Smooth muscle cell (in vitro differentiated cells): ENCODE results near the gene IFT80. TPM values are rescaled to one million over a fixed set of nuclear protein-coding genes. Genes with fewer than 3 reads are reported as not detected.
"Not testable (repeated sequence)": the region's sequence is repeated elsewhere in the genome, so short reads cannot be mapped to it uniquely, and the experiment has no call there.

ENCODE experiments used
- DNase-seq: peaks from one replicate; lab custom pipeline; 2025; ENCODE audit not compliant: unreplicated experiment; lab: John Stamatoyannopoulos, UW
- H2AFZ ChIP-seq: fragments of 200-600 bp; sonication (generic); 2 replicates; pipeline ENCODE4 v1.6.0; 2016; ENCODE audit warnings: antibody characterized with exemption, low read depth, mild to moderate bottlenecking
- H3F3A ChIP-seq: fragments of 200-600 bp; sonication (generic); 2 replicates; pipeline ENCODE4 v1.6.0; 2017; ENCODE audit warnings: antibody characterized with exemption, low read depth
- H3K27ac ChIP-seq: fragments of 200-600 bp; sonication (generic); 2 replicates; pipeline ENCODE4 v1.5.1; 2016; ENCODE audit warnings: low read depth, mild to moderate bottlenecking
- H3K27me3 ChIP-seq: fragments of 200-600 bp; sonication (generic); 2 replicates; pipeline ENCODE4 v1.6.1; 2016; ENCODE audit warnings: low read depth, mild to moderate bottlenecking
- H3K36me3 ChIP-seq: fragments of 200-600 bp; sonication (generic); 2 replicates; pipeline ENCODE4 v1.5.1; 2016; ENCODE audit warnings: low read depth
- H3K4me1 ChIP-seq: fragments of 200-600 bp; sonication (generic); 2 replicates; pipeline ENCODE4 v1.5.1; 2016; ENCODE audit warnings: low read depth
- H3K4me2 ChIP-seq: fragments of 200-600 bp; sonication (generic); 2 replicates; pipeline ENCODE4 v1.6.0; 2016; ENCODE audit warnings: mild to moderate bottlenecking
- H3K4me3 ChIP-seq: fragments of 200-600 bp; sonication (generic); 2 replicates; pipeline ENCODE4 v1.5.1; 2016; ENCODE audit warnings: mild to moderate bottlenecking
- H3K79me2 ChIP-seq: fragments of 200-600 bp; sonication (generic); 2 replicates; pipeline ENCODE4 v1.6.0; 2016; ENCODE audit warnings: low read depth, mild to moderate bottlenecking
- H3K9ac ChIP-seq: fragments of 200-600 bp; sonication (generic); 2 replicates; pipeline ENCODE4 v1.6.0; 2016; ENCODE audit warnings: low read depth
- H3K9me3 ChIP-seq: fragments of 200-600 bp; sonication (generic); replicated peaks from 2 replicates; pipeline ENCODE4 v1.5.1; 2016; ENCODE audit warnings: low read depth
- H4K20me1 ChIP-seq: fragments of 200-600 bp; sonication (generic); 2 replicates; pipeline ENCODE4 v1.6.0; 2016; ENCODE audit warnings: low read depth
- WGBS: methylation state at CpG from one replicate; pipeline ENCODE4 v1.1.7; 2016; ENCODE audit warnings: low lambda C conversion rate; 5-methylcytosine and 5-hydroxymethylcytosine counted together
- polyA plus RNA-seq: library from polyadenylated mRNA; unstranded; fragments of >200 nt; fragmentation: Nextera tagmentation; extraction: Ambion mirVana; gene quantifications from 2 replicates; pipeline ENCODE4 v1.2.1, GENCODE V29; 2016
- total RNA-seq: library from RNA; depleted of rRNA; stranded (reverse); fragments of >200 nt; gene quantifications from 2 replicates; pipeline ENCODE4 v1.2.3, GENCODE V29; 2014
- TF ChIP-seq, protein P1 (sequence below): fragments of 200-600 bp; sonication (generic); IDR thresholded peaks from 2 replicates; pipeline ENCODE4 v1.5.1; 2017; ENCODE audit warnings: borderline replicate concordance, mild to moderate bottlenecking, antibody characterized with exemption; ENCODE audit not compliant: insufficient read depth, poor library complexity, severe bottlenecking

The IFT80 gene
- total and polyA plus RNA-seq, 2 experiments from 2014 or later = 8.3 to 61.5 TPM

DNA sequence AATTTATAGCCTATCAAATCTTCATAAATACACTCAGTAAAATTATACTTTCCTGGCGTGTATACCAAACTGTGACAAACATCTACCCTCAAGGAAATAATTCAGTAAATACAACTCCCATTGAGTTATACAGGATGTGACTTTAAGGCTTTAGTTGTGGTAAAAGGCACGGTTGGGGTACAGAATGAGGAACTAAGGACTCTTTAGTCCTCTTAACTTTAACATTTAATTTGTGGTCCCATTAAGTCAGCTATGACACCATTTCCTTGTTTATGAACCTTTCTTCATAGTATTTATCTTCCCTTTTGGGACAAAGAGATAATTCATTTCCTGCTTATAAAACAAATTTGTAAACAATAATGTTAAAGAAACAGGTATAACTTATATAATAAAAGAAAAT, 30.2 kb downstream of the IFT80 start:
- H4K20me1 ChIP-seq = no peaks in the 10 kb centered on the region
- 89% methylated on average over 2 of the region's 2 CpGs for WGBS
- no peak overlapping the region for H2AFZ ChIP-seq
- H3K9me3 ChIP-seq = no peaks in the 10 kb centered on the region
- no peaks in the 10 kb centered on the region for H3K27me3 ChIP-seq
- DNase-seq = no peak
- no peaks in the 10 kb centered on the region for H3K36me3 ChIP-seq
- H3K4me1 ChIP-seq = no peaks in the 10 kb centered on the region
- H3K4me3 ChIP-seq = no peak overlapping the region
- TF ChIP-seq, protein P1, sequence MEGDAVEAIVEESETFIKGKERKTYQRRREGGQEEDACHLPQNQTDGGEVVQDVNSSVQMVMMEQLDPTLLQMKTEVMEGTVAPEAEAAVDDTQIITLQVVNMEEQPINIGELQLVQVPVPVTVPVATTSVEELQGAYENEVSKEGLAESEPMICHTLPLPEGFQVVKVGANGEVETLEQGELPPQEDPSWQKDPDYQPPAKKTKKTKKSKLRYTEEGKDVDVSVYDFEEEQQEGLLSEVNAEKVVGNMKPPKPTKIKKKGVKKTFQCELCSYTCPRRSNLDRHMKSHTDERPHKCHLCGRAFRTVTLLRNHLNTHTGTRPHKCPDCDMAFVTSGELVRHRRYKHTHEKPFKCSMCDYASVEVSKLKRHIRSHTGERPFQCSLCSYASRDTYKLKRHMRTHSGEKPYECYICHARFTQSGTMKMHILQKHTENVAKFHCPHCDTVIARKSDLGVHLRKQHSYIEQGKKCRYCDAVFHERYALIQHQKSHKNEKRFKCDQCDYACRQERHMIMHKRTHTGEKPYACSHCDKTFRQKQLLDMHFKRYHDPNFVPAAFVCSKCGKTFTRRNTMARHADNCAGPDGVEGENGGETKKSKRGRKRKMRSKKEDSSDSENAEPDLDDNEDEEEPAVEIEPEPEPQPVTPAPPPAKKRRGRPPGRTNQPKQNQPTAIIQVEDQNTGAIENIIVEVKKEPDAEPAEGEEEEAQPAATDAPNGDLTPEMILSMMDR = no peak
- H3K79me2 ChIP-seq = no peaks in the 10 kb centered on the region
- H3K27ac ChIP-seq = no peak overlapping the region
- H3F3A ChIP-seq = no peaks in the 10 kb centered on the region
- H3K9ac ChIP-seq = no peak overlapping the region
- H3K4me2 ChIP-seq = no peak overlapping the region

DNA sequence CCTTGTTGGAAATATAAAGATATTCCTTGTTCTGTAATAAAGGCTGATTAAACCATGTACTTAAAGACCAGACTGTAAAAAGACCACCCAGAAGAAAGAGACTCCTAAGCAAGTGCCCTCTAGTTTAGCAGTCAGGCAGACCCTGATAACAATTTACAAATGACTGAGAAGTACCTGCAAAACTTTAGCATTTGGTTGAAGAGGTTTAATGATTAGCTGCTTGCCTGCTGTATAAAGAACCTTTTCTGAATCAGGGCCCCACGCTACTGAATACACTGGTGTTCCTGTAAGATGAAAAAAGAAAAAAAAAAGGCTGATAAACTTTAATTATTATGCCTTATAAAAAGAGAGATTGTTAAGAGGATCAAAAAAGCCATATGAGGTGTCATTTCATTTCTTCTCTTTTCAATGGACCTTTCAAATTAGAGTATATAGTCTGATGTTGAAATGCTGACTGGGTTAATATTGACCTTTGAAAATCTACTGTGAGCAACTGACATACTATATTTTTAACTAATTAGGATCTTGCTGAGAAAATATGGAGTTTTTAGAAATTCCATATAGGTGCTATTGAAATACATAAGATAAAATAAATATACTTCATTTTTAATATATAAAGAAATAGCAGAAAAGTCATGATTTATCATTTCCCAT, 33.0 kb downstream of the IFT80 start:
- Histone ChIP-seq H3K4me2 (no peak overlapping the region), H3K4me1 (no peaks in the 10 kb centered on the region), H3K36me3 (no peaks in the 10 kb centered on the region), H3F3A (no peaks in the 10 kb centered on the region), H3K9ac (no peak overlapping the region), H4K20me1 (no peaks in the 10 kb centered on the region), H3K79me2 (no peaks in the 10 kb centered on the region), H2AFZ (no peak overlapping the region), H3K9me3 (no peaks in the 10 kb centered on the region), H3K4me3 (no peak overlapping the region), H3K27ac (no peak overlapping the region), H3K27me3 (no peaks in the 10 kb centered on the region)
- no peak for DNase-seq
- TF ChIP-seq, protein P1 = no peak
- 97% methylated on average over 1 of the region's 1 CpG for WGBS

DNA sequence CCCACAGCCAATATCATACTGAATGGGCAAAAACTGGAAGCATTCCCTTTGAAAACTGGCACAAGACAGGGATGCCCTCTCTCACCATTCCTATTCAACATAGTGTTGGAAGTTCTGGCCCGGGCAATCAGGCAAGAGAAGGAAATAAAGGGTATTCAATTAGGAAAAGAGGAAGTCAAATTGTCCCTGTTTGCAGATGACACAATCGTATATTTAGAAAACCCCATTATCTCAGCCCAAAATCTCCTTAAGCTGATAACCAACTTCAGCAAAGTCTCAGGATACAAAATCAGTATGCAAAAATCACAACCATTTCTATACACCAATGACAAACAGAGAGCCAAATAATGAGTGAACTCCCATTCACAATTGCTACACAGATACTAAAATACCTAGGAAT, 36.1 kb downstream of the IFT80 start:
- H3K9ac ChIP-seq, DNase-seq, H2AFZ ChIP-seq, H3K36me3 ChIP-seq, H3K27me3 ChIP-seq, H3K4me1 ChIP-seq, H4K20me1 ChIP-seq, H3K4me2 ChIP-seq, H3K4me3 ChIP-seq, H3K9me3 ChIP-seq, H3K27ac ChIP-seq, H3K79me2 ChIP-seq, H3F3A ChIP-seq: not testable (repeated sequence)
- WGBS = 100% methylated on average over 2 of the region's 2 CpGs

DNA sequence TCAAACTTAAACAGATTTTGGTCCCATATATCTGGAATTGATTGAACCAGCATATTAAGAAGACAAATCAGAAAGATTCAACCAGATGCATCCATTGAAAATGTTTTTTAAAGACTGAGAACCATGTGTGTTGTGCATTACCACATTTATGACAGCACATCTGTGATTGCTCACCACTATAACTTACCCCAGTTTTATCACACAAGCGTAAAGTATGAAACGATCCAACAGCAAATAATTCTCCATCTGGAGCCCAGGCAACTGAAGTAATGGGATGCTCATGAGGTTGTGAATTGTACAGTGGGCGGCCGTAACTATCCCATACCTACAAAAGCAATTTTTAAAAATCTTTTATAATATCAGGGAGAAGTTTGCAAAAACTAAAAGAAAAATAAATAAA, 43.2 kb downstream of the IFT80 start:
- no peak for DNase-seq
- no peaks in the 10 kb centered on the region for H3K27me3 ChIP-seq
- H4K20me1 ChIP-seq = no peaks in the 10 kb centered on the region
- no peak overlapping the region for H3K4me3 ChIP-seq
- H3K4me2 ChIP-seq = no peak overlapping the region
- H3K9ac ChIP-seq = no peak overlapping the region
- H2AFZ ChIP-seq = no peak overlapping the region
- TF ChIP-seq, protein P1 = no peak
- no peak overlapping the region for H3K27ac ChIP-seq
- no peaks in the 10 kb centered on the region for H3F3A ChIP-seq
- H3K9me3 ChIP-seq = no peaks in the 10 kb centered on the region
- 98% methylated on average over 4 of the region's 4 CpGs for WGBS
- no peaks in the 10 kb centered on the region for H3K4me1 ChIP-seq
- H3K79me2 ChIP-seq = no peaks in the 10 kb centered on the region
- H3K36me3 ChIP-seq = no peaks in the 10 kb centered on the region
